Endometrial microvascular endothelial cells (primary cell): ENCODE data around the gene EIF4A2. TPM values are rescaled to one million over a fixed set of nuclear protein-coding genes. Genes with fewer than 3 reads are reported as not detected.
"Not testable (repeated sequence)": the region's sequence is repeated elsewhere in the genome, so short reads cannot be mapped to it uniquely, and the experiment has no call there.

ENCODE experiments used
- in situ Hi-C: cut with HindIII; loops from 2 replicates; pipeline ENCODE4 v1.10.0; 2017; ENCODE audit warnings: low sequenced_read_pairs, low pct_unique_long_range_greater_than_20kb; ENCODE audit errors: inconsistent ontology term
- total RNA-seq: library from RNA; depleted of rRNA; stranded (reverse); fragments of >200 nt; gene quantifications from one replicate; pipeline ENCODE4 v1.2.3, GENCODE V29; 2015; ENCODE audit errors: inconsistent ontology term

The EIF4A2 gene
- total RNA-seq, 1 donor from 2014 or later, result 238 TPM

GRCh38 chr3:186811313-186811712, 27.9 kb downstream of the EIF4A2 start:
- in situ Hi-C loops, result not testable (repeated sequence)

- in situ Hi-C loops, result no loop called here
Observed at GRCh38 chr3:186814100-186814499, 30.7 kb downstream of the EIF4A2 start.

- in situ Hi-C loops, result no loop called here
Observed at GRCh38 chr3:186815435-186815834, 32.1 kb downstream of the EIF4A2 start.

- in situ Hi-C loops, result no loop called here
Observed at GRCh38 chr3:186818516-186818915, 35.1 kb downstream of the EIF4A2 start.

- in situ Hi-C loops, result no loop called here
Observed at GRCh38 chr3:186818956-186819355, 35.6 kb downstream of the EIF4A2 start.

GRCh38 chr3:186821429-186822387, 38.3 kb downstream of the EIF4A2 start:
- in situ Hi-C loops, result no loop called here

GRCh38 chr3:186822388-186822759, 39.0 kb downstream of the EIF4A2 start:
- in situ Hi-C loops, result not testable (repeated sequence)

GRCh38 chr3:186823386-186823785, 40.0 kb downstream of the EIF4A2 start:
- in situ Hi-C loops, result no loop called here

- in situ Hi-C loops, result no loop called here
Observed at GRCh38 chr3:186824430-186825139, 41.2 kb downstream of the EIF4A2 start.

GRCh38 chr3:186825294-186825821, 42.0 kb downstream of the EIF4A2 start:
- in situ Hi-C loops, result no loop called here

GRCh38 chr3:186825872-186826409, 42.6 kb downstream of the EIF4A2 start:
- in situ Hi-C loops, result no loop called here

GRCh38 chr3:186826410-186826975, 43.1 kb downstream of the EIF4A2 start:
- in situ Hi-C loops, result no loop called here

GRCh38 chr3:186826976-186827857, 43.8 kb downstream of the EIF4A2 start:
- in situ Hi-C loops, result no loop called here

- in situ Hi-C loops, result no loop called here
Observed at GRCh38 chr3:186828340-186828739, 45.0 kb downstream of the EIF4A2 start.

GRCh38 chr3:186831798-186832197, 48.4 kb downstream of the EIF4A2 start:
- in situ Hi-C loops, result no loop called here

- in situ Hi-C loops, result no loop called here
Observed at GRCh38 chr3:186832276-186832675, 48.9 kb downstream of the EIF4A2 start.
